ENCODE measurements around the gene ADGRG1. TPM values are rescaled to one million over a fixed set of nuclear protein-coding genes. Genes with fewer than 3 reads are reported as not detected.

ADGRG1 gene
- total RNA-seq, 2 donors from 2014 or later = 4.8 to 13.7 TPM

DNA sequence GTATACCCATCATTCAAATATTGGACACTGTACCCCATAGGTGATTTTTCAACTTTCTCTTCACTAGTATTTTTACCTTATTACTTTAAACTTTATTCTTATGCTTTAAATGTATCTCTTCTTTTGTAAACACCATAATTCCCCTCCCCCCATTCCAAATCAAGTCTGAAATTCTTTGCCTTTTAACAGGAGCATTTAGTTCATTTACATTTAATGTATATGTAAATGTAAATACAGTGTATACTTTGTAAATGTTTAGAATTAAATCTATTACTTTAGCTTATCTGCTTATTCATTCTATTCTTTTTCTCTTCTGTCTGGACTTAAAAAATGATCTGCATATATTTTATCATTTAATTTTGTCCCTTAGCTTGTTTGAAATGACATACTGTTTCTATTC is 30.0 kb upstream of the ADGRG1 start:
- H3K4me1 Mint-ChIP-seq (ENCODE audit: low read depth in 2 of 2) = peaks cover 48 to 70% of the 10 kb centered on the region in 2 donors
- H3K36me3 Mint-ChIP-seq = peaks cover 39% of the 10 kb centered on the region
- DNase-seq (ENCODE audit: low spot score) = no peak
- H3K27ac Mint-ChIP-seq = peak overlapping the region; percentile 80 to 92
- H3K27me3 Mint-ChIP-seq = no peaks in the 10 kb centered on the region
- peaks cover 4% of the 10 kb centered on the region for H3K9me3 Mint-ChIP-seq
- no peak for ATAC-seq
- no peak overlapping the region for H3K4me3 Mint-ChIP-seq

DNA sequence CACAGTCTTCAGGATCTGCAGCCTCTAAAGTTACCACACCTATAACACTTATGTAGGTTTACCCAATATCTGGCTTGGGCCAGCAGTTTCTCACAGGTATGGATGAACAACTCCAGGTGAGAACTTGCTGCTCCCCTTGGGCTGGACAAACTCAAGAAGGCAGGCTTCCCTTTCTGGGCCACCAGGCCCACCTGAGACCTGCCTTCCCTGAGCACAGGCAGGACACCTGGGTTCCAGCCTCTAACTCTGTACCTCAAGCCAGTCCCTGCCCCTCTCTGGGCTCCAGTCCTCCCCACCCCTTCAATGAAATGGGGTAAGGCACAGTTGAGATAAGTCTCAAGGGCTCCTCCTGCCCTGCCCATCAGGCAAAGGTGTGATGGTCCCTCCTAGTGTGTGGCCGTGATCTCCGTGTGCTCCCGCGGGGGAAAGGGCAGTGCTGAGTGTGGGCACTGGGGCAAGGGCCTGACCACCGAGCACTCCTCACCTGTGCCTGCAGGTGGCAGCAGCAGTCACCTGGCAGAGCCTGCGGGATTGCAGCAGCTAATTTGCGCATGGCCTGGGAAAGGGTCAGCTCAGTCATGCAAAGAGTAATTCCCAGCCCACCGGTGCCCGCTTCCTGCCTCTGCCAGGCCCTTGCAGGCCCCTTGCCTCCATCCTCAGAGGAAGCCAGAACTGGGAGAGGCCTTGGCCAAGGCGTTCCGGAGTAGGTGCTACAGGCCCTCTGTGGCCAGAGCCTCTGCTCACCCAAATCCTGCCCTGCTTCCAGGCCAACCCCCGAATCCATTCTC is 28.2 kb upstream of the ADGRG1 start:
- ATAC-seq (peak; percentile 14 to 37), DNase-seq (ENCODE audit: low spot score) (no peak)
- H3K27me3 Mint-ChIP-seq = no peaks in the 10 kb centered on the region
- peaks cover 33% of the 10 kb centered on the region for H3K36me3 Mint-ChIP-seq
- peaks cover 48 to 63% of the 10 kb centered on the region in 2 donors for H3K4me1 Mint-ChIP-seq (ENCODE audit: low read depth in 2 of 2)
- H3K9me3 Mint-ChIP-seq = peaks cover 4% of the 10 kb centered on the region
- peak overlapping the region; percentile 80 to 92 for H3K27ac Mint-ChIP-seq
- H3K4me3 Mint-ChIP-seq = no peak overlapping the region

GRCh38 chr16:57600952-57601580 is 27.4 kb upstream of the ADGRG1 start:
- Mint-ChIP-seq H3K27me3 (no peaks in the 10 kb centered on the region), H3K4me1 (ENCODE audit: low read depth in 2 of 2) (peaks cover 49 to 63% of the 10 kb centered on the region in 2 donors), H3K4me3 (peak overlapping the region; percentile 67), H3K36me3 (peaks cover 26% of the 10 kb centered on the region), H3K27ac (peak overlapping the region; percentile 80 to 92), H3K9me3 (no peaks in the 10 kb centered on the region)
- no peak for ATAC-seq
- no peak for DNase-seq (ENCODE audit: low spot score)

GRCh38 chr16:57601801-57602478 is 26.5 kb upstream of the ADGRG1 start:
- ATAC-seq (peak; percentile 94 to 95), DNase-seq (ENCODE audit: low spot score) (peak; percentile 81)
- H3K9me3 Mint-ChIP-seq = no peaks in the 10 kb centered on the region
- H3K36me3 Mint-ChIP-seq = peaks cover 26% of the 10 kb centered on the region
- no peaks in the 10 kb centered on the region for H3K27me3 Mint-ChIP-seq
- peak overlapping the region; percentile 80 to 92 for H3K27ac Mint-ChIP-seq
- peaks cover 51 to 63% of the 10 kb centered on the region in 2 donors for H3K4me1 Mint-ChIP-seq (ENCODE audit: low read depth in 2 of 2)
- H3K4me3 Mint-ChIP-seq = peak overlapping the region; percentile 67

- Mint-ChIP-seq H3K4me3 (peak overlapping the region; percentile 41), H3K27me3 (no peaks in the 10 kb centered on the region), H3K9me3 (no peaks in the 10 kb centered on the region), H3K27ac (peak overlapping the region; percentile 80 to 92), H3K36me3 (peaks cover 13% of the 10 kb centered on the region), H3K4me1 (ENCODE audit: low read depth in 2 of 2) (peaks cover 51 to 59% of the 10 kb centered on the region in 2 donors)
- ATAC-seq = no peak
- no peak for DNase-seq (ENCODE audit: low spot score)
Measured at GRCh38 chr16:57603115-57604024, 25.1 kb upstream of the ADGRG1 start.

GRCh38 chr16:57604177-57604576 is 24.3 kb upstream of the ADGRG1 start:
- no peaks in the 10 kb centered on the region for H3K9me3 Mint-ChIP-seq
- peaks cover 55 to 57% of the 10 kb centered on the region in 2 donors for H3K4me1 Mint-ChIP-seq (ENCODE audit: low read depth in 2 of 2)
- peak overlapping the region; percentile 80 to 92 for H3K27ac Mint-ChIP-seq
- no peak overlapping the region for H3K4me3 Mint-ChIP-seq
- DNase-seq (ENCODE audit: low spot score) (no peak), ATAC-seq (no peak)
- no peaks in the 10 kb centered on the region for H3K27me3 Mint-ChIP-seq
- H3K36me3 Mint-ChIP-seq = peaks cover 6% of the 10 kb centered on the region

- no peaks in the 10 kb centered on the region for H3K9me3 Mint-ChIP-seq
- DNase-seq (ENCODE audit: low spot score) = no peak
- no peaks in the 10 kb centered on the region for H3K27me3 Mint-ChIP-seq
- H3K27ac Mint-ChIP-seq = peak overlapping the region; percentile 60 to 83
- no peaks in the 10 kb centered on the region for H3K36me3 Mint-ChIP-seq
- peaks cover 61 to 69% of the 10 kb centered on the region in 2 donors for H3K4me1 Mint-ChIP-seq (ENCODE audit: low read depth in 2 of 2)
- no peak for ATAC-seq
- no peak overlapping the region for H3K4me3 Mint-ChIP-seq
Measured at GRCh38 chr16:57606147-57606846, 22.1 kb upstream of the ADGRG1 start.

DNA sequence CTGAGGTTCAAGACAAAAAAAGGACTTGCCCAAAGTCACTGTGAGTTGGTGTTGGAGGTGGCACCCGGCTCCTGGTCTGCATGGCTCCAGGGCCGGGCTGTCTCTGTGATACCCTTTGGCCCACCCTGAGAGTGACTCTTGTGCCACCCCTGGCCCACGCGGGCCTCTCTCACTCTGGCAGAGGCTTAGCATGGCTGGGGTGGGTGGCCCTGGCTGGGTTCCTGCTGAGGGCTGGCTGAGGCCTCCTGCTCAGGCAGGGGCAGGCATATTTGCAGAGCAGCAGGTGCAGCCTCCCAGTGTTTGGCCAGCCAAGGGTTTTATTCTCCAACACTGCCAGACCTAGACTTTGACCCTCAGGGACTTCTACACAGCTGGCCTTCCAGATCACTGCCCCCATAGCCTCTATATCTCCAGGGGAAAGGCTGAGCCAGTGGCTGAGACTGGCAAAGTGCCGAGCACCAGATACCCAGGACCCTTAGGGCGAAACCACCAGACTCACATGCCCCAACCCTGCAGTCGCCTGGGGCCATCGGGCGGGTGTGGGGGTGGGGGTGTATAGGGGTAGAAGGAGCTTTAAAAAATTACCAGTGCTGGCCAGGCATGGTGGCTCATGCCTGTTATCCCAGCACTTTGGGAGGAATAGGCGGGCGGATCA is 21.5 kb upstream of the ADGRG1 start:
- DNase-seq (ENCODE audit: low spot score) = no peak
- Mint-ChIP-seq H3K27ac (peak overlapping the region; percentile 29 to 83), H3K36me3 (no peaks in the 10 kb centered on the region), H3K9me3 (no peaks in the 10 kb centered on the region), H3K4me1 (ENCODE audit: low read depth in 2 of 2) (peaks cover 58 to 67% of the 10 kb centered on the region in 2 donors), H3K4me3 (no peak overlapping the region), H3K27me3 (no peaks in the 10 kb centered on the region)
- no peak for ATAC-seq

- H3K27ac Mint-ChIP-seq = peak overlapping the region in 1 of 2 donors; percentile 93
- no peaks in the 10 kb centered on the region for H3K9me3 Mint-ChIP-seq
- no peak for ATAC-seq
- no peak for DNase-seq (ENCODE audit: low spot score)
- H3K27me3 Mint-ChIP-seq = no peaks in the 10 kb centered on the region
- H3K4me1 Mint-ChIP-seq (ENCODE audit: low read depth in 2 of 2) = peaks cover 51 to 58% of the 10 kb centered on the region in 2 donors
- H3K4me3 Mint-ChIP-seq = no peak overlapping the region
- H3K36me3 Mint-ChIP-seq = no peaks in the 10 kb centered on the region
Measured at GRCh38 chr16:57607676-57608461, 20.6 kb upstream of the ADGRG1 start.

- H3K36me3 Mint-ChIP-seq = no peaks in the 10 kb centered on the region
- H3K9me3 Mint-ChIP-seq = no peaks in the 10 kb centered on the region
- H3K4me1 Mint-ChIP-seq (ENCODE audit: low read depth in 2 of 2) = peaks cover 46 to 56% of the 10 kb centered on the region in 2 donors
- no peak overlapping the region for H3K4me3 Mint-ChIP-seq
- peak overlapping the region; percentile 82 to 93 for H3K27ac Mint-ChIP-seq
- DNase-seq (ENCODE audit: low spot score) (no peak), ATAC-seq (no peak)
- H3K27me3 Mint-ChIP-seq = no peaks in the 10 kb centered on the region
Measured at GRCh38 chr16:57608462-57609113, 19.8 kb upstream of the ADGRG1 start.

GRCh38 chr16:57609541-57610401 is 18.7 kb upstream of the ADGRG1 start:
- DNase-seq (ENCODE audit: low spot score) (peak; percentile 85), ATAC-seq (peak; percentile 98)
- peak overlapping the region; percentile 82 to 93 for H3K27ac Mint-ChIP-seq
- H3K9me3 Mint-ChIP-seq = no peaks in the 10 kb centered on the region
- no peaks in the 10 kb centered on the region for H3K36me3 Mint-ChIP-seq
- H3K4me3 Mint-ChIP-seq = peak overlapping the region; percentile 80
- H3K4me1 Mint-ChIP-seq (ENCODE audit: low read depth in 2 of 2) = peaks cover 54 to 65% of the 10 kb centered on the region in 2 donors
- H3K27me3 Mint-ChIP-seq = no peaks in the 10 kb centered on the region

Data from natural killer cell treated with Interleukin-12 subunit alpha and Interleukin-12 subunit beta and Interleukin-15 and Interleukin-18, amount 100 ng/mL, for 72 hours (primary cell).